Measurements from ENCODE around the gene MR1.
A peak's percentile ranks its signal among the peaks of the same experiment; 100 is the strongest.

The MR1 gene

DNA sequence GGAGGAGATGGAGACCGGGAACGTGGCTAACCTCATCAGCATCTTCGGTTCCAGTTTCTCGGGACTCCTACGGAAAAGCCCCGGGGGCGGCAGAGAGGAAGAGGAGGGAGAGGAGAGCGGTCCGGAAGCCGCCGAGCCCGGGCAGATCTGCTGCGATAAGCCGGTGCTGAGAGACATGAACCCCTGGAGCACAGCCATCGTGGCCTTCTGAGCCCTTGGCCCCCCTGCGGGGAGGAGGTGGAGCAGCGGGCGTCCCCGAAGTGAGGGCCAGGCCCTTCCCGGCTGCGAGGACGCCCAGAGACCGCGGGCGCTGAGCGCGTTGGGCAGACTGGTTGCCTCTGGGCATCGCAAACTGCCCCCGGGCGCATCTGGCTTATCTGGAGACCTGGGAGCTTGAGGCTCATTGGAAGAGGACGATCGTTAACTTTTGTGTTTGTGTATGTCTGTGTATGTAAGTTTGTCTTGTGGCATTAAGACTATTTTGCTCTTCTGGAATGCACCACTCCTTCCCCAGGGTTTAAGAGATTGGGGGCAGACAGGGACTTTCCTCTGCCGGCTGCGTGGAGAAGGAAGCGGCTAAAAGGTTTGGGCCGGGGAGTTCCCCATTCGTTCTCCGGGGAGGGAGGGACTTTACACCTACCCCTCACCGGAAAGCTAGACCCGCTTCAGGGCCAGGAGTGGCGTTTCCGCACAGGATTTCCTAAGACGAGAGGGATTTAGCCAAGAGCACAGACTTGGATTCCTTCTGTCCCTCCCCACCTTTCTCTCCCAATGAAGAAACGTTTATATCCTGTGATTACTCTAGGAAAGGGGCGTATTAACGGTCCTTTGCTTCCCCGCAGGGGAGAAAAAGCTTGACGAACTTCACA is 56.1 kb downstream of the MR1 start:
- no peaks in the 10 kb centered on the region for H3K9me3 ChIP-seq (ENCODE audit: control insufficient read depth, insufficient read depth, low read depth, low read length)
- peak overlapping the region; percentile 82 for H3K27ac ChIP-seq (ENCODE audit: extremely low read depth, low read depth, low read length)
- H3K36me3 ChIP-seq (ENCODE audit: control insufficient read depth in 2 of 2, insufficient read depth in 1 of 2, low read length in 2 of 2) = peaks cover 0 to 37% of the 10 kb centered on the region in 2 experiments; a peak in 2 of 3 replicates
- H3K4me3 ChIP-seq (ENCODE audit: low read depth, low read length) = peak overlapping the region; percentile 96
- ChIA-PET CTCF (interaction anchor here (0.7 to 3.9 kb wide), 10 partner anchors 9 to 335 kb away, joined by 3 to 36 read pairs (median 4); no protein-coding TSS in a partner anchor), POLR2A (interaction anchor here (0.7 to 6.6 kb wide), 17 partner anchors 9 to 208 kb away, joined by 3 to 163 read pairs (median 5); partner anchors contain the start of genes MR1 and STX6)
- H3K4me1 ChIP-seq (ENCODE audit: control insufficient read depth, insufficient read depth, low read length) = peaks cover 5% of the 10 kb centered on the region
- peak; percentile 85 for TF ChIP-seq ZXDB (tag by site-specific recombination; IDR thresholded peaks at IDR 0.05)
- no peak for TF ChIP-seq ZNF23 (tag by site-specific recombination; IDR thresholded peaks at IDR 0.05; ENCODE audit: borderline replicate concordance)
- peak; percentile 39; the same call in 1 of the 2 replicates for TF ChIP-seq ZFP69B (tag by site-specific recombination; IDR thresholded peaks at IDR 0.05)
- peak; percentile 35 for TF ChIP-seq WT1 (tag by site-specific recombination; IDR thresholded peaks at IDR 0.05)
- peak; percentile 15; the same call in 1 of the 2 replicates for TF ChIP-seq ZNF366 (tag by site-specific recombination; conservative IDR thresholded peaks at IDR 0.05)
- TF ChIP-seq, protein P1, sequence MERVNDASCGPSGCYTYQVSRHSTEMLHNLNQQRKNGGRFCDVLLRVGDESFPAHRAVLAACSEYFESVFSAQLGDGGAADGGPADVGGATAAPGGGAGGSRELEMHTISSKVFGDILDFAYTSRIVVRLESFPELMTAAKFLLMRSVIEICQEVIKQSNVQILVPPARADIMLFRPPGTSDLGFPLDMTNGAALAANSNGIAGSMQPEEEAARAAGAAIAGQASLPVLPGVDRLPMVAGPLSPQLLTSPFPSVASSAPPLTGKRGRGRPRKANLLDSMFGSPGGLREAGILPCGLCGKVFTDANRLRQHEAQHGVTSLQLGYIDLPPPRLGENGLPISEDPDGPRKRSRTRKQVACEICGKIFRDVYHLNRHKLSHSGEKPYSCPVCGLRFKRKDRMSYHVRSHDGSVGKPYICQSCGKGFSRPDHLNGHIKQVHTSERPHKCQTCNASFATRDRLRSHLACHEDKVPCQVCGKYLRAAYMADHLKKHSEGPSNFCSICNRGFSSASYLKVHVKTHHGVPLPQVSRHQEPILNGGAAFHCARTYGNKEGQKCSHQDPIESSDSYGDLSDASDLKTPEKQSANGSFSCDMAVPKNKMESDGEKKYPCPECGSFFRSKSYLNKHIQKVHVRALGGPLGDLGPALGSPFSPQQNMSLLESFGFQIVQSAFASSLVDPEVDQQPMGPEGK (tag by site-specific recombination; IDR thresholded peaks at IDR 0.05) = peak; percentile 76; the same call in 1 of the 2 replicates
- TF ChIP-seq ZBTB7A (tag by site-specific recombination; IDR thresholded peaks at IDR 0.05; ENCODE audit: low read depth) = 0 out of 2 replicates have a peak, but pooled peaks have one; percentile 57
- 0 out of 2 replicates have a peak, but pooled peaks have one; percentile 10 for TF ChIP-seq ZBTB6 (tag by site-specific recombination; IDR thresholded peaks at IDR 0.05)
- peak; percentile 45 for TF ChIP-seq GLIS1 (tag by site-specific recombination; IDR thresholded peaks at IDR 0.05)
- TF ChIP-seq ZBTB48 (tag by site-specific recombination; IDR thresholded peaks at IDR 0.05) = peak; percentile 83; the same call in 1 of the 2 replicates
- no peak for TF ChIP-seq PRDM2 (tag by site-specific recombination; IDR thresholded peaks at IDR 0.05; ENCODE audit: borderline replicate concordance)
- TF ChIP-seq HIC1 (tag by site-specific recombination; IDR thresholded peaks at IDR 0.05) = peak; percentile 87
- TF ChIP-seq ZNF501 (tag by site-specific recombination; IDR thresholded peaks at IDR 0.05) = 0 out of 2 replicates have a peak, but pooled peaks have one; percentile 24
- TF ChIP-seq ZNF10 (tag by site-specific recombination; IDR thresholded peaks at IDR 0.05) = peak; percentile 31; the same call in 1 of the 2 replicates
- no peak for TF ChIP-seq ZFP41 (tag by site-specific recombination; IDR thresholded peaks at IDR 0.05; ENCODE audit: borderline replicate concordance)
- TF ChIP-seq TCF7L2 (IDR thresholded peaks at IDR 0.05; ENCODE audit: borderline replicate concordance, low read depth, low read length) = no peak
- no peak for TF ChIP-seq SCRT2 (tag by site-specific recombination; IDR thresholded peaks at IDR 0.05)
- no peak for TF ChIP-seq ZNF19 (tag by site-specific recombination; IDR thresholded peaks at IDR 0.05; ENCODE audit: low read depth)
- peak; percentile 36; the same call in 1 of the 2 replicates for TF ChIP-seq SP7 (tag by site-specific recombination; IDR thresholded peaks at IDR 0.05)
- TF ChIP-seq KLF16 (tag by site-specific recombination; IDR thresholded peaks at IDR 0.05) = peak; percentile 67; the same call in 1 of the 2 replicates
- TF ChIP-seq INSM2 (tag by site-specific recombination; IDR thresholded peaks at IDR 0.05) = no peak

All from HEK293 (cell line).